Measurements from ENCODE around the gene SLC49A3.
"Not testable (repeated sequence)": the region's sequence is repeated elsewhere in the genome, so short reads cannot be mapped to it uniquely, and the experiment has no call there.

The SLC49A3 gene

DNA sequence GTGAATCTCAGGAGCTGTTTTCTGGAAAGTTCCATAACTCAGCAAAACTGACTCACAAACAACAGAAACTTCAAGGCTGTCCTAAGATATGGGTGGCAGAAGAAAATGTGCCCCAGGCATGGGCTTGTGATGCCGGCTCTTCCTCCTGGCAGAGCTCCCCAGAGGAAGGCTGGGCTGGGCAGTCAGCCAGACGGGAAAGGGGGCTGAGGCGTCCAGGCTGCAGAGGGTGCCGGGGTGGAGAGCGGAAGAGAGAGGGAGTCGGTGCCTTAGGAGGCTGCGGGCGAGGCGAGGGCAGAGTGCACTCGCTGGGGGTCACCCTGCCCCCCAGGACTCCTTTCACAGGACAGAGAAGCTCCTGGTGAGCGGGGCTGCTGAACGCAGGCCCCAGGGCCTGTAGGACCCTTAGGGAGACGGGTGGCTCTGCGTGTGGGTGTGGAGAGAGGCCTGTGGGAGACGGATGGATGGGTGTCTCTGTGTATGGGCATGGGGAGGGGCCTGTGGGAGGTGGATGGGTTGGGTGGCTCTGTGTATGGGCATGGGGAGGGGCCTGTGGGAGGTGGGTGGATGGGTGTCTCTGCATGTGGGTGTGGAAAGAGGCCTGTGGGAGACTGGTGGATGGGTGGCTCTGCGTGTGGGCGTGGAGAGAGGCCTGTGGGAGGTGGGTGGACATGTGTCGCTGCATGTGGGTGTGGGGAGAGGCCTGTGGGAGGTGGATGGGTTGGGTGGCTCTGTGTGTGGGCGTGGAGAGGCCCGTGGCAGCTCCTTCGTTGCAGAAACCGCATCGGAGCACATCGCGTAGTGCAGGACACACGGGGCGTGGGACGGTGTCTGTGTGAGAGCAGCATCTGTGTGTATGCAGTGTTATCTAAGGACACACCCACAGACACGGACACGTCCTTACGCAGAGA is 32.6 kb upstream of the SLC49A3 start:
- no peak for DNase-seq

DNA sequence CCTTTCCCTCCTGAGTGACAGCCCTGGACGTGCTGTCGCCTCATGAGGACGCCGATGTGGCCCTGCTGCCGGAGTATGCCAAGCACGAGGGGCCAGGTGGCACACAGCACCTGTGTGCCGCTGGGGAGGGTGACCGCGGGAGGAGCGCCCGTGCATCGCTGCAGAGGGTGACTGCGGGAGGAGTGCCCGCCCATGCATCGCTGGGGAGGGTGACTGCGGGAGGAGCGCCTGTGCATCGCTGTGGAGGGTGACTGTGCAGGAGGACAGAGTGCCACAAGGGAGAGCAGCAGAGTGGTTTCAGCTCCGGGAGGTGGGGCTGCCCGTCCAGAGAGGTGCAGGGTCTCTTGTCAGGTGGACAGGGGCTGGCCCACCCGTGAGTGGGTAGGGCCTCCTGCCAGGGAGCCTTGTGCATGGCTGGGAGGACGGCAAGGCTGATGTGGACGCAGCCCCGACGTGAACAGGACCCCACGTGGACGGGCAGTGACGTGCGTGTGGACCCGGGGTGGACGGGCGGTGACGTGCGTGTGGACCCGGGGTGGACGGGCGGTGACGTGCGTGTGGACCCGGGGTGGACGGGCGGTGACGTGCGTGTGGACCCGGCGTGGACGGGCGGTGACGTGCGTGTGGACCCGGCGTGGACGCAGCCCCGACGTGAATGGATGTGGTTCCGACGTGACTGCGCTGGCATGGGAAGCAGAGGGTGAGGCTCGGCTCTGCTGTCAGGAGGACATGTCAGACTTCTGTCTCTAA is 31.3 kb upstream of the SLC49A3 start:
- no peak for DNase-seq

DNA sequence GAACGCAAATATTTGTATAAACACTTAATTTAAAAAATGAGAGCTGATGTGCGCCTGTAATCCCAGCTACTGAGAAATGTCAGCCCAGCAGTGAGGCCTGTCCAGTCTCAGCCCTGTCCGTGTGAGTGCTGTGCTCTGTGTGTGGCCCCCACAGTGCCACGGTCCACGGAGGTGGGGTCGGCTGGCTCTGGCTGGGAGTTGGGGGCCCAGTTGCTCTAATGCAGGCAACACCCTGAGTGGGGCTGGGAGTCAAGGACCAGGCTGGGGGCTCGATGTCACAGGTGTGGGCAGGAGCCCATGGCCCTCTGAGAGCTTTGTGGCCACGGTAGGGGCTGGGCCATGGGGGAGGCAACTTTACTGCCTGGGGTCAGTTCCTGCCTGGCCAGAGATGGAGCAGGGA is 29.5 kb upstream of the SLC49A3 start:
- DNase-seq = no peak

DNA sequence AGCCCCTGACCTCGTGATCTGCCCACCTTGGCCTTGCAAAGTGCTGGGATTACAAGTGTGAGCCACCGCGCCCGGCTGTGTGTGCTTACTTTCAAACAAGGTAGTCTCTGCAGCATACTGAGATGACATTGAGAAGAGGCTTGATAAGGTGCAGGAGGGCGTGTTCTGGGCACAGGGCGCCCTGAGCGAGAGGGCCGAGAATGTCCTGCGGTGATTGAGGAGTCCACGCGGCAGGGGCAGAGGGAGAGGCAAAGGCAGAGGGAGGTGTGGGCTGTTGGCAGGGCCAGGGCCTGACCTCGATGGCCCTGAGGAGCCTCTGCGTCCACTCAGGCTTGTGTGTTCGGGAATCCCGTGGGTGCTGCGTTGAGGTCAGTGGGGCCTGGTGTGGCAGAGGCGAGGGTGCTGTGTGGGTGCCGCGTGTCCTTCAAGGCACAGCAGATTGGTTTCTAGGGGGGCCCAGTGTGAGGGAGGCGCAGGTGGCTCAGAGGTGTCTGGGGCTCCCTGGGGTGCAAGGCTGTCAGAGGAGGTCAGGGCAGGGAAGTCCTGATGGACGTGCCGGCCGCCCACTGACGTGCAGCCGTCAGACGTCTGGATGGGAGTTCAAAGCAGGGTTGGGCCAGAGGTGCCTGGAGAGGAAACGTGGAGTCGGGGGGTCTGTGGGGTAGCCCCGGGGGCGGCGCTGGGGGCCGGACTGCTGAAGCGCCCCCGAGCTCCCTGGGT is 28.8 kb upstream of the SLC49A3 start:
- no peak for DNase-seq

DNA sequence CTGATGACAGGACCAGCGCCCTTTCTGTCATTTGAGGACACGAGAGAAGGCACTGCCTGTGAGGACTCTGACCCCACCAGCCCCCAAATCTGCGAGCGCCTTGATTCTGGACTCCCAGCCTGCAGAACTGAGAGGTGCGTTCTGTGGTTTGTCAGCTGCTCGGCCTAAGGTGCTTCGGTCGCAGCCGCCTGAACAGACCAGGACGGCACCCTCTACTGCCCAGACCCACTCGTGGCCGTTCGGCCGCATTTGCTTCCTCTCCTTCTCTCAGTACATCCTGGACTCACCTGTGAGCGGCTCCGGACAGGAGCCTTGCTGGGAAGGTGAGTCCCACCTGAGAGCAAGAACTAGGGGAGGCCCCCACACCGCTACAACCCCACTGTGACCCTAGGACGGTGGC is 25.1 kb upstream of the SLC49A3 start:
- no peak for DNase-seq

DNA sequence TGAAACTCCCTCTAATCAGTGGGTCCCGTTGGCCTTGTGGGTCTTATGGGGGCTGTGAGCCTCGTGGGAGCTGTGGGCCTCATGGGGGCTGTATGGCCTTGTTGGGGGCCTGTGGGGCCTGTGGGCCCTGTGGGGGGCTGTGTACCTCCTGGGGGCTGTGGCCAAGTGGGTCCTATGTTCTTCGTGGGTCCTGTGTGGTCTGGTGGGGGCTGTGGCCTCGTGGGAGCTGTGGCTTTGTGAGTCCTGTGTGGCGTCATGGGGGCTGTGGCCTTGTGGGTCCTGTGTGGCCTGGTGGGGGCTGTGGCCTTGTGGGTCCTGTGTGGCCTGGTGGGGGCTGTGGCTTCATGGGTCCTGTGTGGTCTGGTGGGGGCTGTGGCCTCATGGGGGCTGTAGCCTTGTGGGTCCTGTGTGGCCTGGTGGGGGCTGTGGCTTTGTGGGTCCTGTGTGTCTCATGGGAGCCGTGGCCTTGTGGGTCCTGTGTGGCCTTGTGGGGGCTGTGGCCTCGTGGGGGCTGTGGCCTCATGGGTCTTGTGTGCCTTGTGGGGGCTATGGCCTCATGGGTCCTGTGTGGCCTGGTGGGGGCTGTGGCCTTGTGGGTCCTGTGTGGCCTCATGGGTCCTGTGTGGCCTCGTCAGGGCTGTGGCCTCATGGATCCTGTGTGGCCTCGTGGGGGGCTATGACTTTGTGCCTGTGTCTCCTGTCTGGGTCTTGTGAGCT is 24.1 kb upstream of the SLC49A3 start:
- no peak for DNase-seq

DNA sequence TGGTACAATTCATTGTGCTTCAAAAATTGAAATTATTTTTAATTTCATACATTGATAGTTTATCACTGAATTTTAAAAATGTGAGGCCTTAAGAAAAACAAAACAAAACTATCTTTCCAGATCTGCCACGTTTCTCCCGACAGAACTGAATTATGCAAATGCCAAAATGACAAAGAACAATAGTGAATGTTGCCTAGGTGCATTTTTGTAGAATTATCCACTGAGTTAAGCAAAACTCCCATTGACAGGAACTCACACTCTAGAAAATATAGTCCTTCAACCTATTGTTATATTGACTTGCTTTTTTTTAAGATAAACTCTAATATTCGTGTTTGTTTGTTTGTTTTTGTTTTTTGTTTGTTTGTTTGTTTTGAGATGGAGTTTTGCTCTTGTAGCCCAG is 23.1 kb upstream of the SLC49A3 start:
- no peak for DNase-seq

DNA sequence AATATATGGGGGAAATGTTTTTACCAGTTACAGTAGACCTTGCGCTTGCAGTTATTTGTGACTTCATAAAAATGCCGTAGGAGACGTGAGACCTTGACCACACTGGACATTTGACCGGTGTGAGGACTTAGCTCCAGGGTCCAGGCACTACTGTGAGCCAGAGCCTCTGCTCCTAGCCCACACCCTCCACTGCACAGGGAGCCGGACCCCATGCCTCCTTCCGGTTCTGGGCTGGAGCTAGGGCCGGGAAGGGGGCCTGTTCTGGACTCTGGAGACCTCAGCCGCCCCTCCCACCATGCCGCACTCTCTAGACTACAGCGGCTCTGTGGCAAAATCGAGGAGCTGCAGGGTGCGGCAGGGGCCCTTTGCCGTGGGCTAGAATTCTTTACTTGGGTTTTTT is 22.0 kb upstream of the SLC49A3 start:
- no peak for DNase-seq

DNA sequence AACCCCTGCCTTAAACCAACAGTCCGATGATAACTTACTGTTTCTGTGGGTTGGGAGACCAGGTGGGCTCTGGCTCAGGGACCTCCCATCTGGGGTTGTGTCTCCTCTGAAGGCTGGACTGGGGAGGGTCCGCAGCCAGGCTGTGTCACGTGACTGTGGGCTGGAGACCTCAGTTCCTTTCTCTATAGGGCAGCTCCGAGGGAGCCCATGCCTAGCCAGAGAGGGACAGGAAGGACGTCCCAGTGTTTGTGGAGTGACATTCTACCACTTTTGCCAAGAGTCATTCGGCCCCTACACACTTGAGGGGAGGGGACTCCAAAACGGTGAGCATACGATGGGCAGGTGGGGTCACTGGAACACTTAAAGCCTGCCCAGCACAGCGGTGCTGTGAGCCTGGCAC is 21.2 kb upstream of the SLC49A3 start:
- DNase-seq = no peak

DNA sequence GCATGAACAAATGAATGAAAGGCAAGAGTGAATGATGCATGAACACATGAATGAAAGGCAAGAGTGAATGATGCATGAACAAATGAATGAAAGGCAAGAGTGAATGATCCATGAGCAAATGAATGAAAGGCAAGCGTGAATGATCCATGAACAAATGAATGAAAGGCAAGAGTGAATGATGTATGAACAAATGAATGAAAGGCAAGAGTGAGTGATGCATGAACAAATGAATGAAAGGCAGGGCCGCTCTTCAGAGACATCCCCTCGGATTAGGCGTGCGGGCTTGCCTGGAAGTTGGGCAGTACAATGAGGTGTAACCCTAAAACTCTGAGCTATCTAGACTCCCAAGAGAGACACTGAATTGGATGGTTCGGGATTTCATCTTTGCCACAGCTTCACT is 20.4 kb upstream of the SLC49A3 start:
- no peak for DNase-seq

DNA sequence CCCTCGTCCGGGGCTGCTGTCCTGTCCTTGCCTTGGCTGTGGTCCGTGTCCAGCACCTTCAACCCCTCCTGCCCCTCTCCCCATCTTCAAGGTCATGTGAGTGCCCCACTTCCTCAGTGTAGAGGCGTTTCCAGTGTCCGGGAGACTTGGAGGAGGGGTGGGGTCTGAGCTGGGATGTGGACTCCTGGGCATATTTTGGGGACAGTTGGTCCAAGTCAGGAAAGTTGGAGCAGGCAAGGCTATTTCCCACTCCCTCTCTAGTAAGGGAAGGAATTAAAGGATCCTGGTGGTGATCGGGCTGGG is 19.6 kb upstream of the SLC49A3 start:
- no peak for DNase-seq

DNA sequence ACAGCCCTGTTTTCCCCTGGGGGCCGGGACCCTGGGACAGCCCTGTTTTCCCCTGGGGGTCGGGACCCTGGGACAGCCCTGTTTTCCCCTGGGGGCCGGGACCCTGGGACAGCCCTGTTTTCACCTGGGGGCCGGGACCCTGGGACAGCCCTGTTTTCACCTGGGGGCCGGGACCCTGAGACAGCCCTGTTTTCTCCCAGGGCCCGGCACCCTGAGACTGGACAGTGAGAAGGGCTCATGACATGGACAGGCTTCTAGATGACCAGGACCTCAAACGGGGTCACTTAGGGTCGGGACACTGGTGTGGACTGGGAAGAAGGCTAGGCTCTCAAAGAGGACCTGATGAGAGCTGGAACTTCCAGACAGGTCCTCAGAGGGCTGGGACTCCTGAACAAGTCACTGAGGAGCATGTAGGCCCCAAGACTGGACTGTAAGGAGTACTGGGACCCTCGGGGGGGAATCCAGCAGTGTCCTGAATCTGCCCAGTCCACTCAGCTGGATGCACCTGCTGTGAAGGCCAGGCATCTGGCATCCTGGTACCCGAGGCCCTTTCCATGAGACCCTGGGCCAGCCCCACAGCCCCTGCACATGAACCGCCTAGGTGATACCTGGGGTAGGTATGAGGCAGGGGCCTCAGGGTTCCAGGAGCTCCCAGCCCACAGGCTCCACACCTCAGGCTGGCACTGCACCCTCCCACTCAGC is 19.1 kb upstream of the SLC49A3 start:
- no peak for DNase-seq

DNA sequence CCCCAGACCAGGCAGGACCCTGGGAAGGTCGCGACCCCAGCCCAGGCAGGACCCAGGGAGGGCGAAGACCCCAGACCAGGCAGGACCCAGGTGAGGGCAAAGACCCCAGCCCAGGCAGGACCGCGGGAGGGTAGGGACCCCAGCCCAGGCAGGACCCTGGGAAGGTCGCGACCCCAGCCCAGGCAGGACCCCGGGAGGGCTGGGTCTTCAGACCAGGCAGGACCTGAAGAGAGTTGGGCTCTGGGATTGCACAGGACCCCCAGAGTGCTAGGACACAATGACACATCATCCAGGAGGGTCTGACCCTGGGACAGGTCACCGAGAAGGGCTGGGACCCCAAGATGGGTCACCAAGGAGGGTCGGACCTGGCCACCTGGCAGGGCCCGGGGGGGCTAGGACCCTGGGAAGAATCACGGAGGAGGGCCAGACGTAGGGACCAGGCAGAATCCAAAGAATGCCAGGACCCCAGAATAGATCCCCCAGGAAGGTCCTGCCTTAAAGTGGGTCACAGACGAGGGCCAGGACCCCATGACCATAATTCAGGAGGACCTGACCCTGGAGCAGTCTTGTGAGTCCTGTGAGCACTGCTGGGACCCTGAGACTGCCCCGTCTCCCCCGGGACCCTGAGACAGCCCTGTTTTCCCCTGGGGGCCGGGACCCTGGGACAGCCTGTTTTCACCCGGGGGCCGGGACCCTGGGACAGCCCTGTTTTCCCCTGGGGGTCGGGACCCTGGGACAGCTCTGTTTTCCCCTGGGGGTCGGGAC is 18.1 kb upstream of the SLC49A3 start:
- DNase-seq = no peak

DNA sequence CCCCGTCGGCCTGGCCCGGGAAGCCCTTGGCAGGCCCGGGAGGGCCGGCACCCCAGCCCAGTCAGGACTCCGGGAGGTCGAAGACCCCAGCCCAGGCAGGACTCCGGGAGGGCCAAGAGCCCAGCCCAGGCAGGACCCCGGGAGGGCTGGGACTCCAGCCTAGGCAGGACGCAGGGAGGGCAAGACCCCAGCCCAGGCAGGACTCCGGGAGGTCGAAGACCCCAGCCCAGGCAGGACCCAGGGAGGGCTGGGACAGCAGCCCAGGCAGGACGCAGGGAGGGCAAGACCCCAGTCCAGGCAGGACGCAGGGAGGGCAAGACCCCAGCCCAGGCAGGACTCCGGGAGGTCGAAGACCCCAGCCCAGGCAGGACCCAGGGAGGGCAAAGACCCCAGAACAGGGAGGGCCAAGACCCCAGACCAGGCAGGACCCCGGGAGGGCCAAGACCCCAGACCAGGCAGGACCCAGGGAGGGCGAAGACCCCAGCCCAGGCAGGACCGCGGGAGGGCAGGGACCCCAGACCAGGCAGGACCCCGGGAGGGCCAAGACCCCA is 17.2 kb upstream of the SLC49A3 start:
- DNase-seq = not testable (repeated sequence)

DNA sequence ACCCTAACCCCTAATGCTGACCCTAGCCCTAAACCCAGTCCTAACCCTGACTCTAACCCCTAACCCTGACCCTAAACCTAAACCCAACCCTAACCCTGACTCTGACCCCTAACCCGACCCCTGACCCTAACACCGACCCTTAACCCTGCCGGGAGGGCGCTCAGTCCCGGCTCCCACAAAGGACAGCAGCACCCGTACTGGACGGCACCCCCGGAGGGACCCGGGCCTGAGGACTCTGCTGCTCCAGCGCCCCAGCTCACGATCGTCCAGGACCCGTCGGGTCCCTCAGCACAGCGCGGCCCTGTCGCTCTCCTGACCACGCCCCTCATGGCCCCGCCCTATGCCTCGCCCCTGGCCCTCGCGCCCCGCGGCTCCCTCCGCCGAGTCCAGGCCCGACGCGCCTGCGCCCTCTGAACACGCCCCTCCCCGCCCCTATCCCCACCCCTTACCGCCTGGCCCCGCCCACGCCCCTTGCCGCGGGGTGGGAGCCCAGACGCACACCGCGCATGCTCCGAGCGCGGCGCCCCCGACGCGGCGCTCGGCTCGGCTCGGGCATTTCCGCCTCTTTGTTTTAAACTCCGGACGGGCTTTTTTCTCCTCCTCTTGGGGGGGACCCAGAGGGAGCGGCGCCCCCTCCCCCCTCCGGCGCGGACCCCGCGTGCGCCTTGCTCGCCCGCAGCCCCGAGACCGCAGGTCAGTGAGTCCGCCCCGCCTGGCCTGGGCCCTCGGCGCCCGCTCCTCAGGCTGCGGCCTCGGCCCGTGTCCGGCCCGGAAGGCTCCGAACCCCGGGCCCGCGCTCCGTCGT is 16.5 kb upstream of the SLC49A3 start, which contains the start of gene PCGF3:
Gene PCGF3, plus strand, starts transcription at position 555 of the 805 bp plus-strand sequence. CDS start 27,849 bp downstream, outside the sequence.
- DNase-seq = peak; percentile 95

DNA sequence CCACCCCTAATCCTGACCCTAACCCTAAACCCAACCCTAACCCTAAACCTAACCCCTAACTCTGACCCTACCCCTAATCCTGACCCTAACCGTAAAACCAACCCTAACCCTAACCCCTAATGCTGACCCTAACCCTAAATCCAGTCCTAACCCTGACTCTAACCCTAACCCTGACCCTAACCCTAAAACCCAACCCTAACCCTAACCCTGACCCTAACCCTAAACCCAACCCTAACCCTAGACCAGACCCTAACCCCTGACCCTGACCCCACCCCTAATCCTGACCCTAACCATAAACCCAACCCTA is 16.0 kb upstream of the SLC49A3 start:
- DNase-seq = no peak

DNA sequence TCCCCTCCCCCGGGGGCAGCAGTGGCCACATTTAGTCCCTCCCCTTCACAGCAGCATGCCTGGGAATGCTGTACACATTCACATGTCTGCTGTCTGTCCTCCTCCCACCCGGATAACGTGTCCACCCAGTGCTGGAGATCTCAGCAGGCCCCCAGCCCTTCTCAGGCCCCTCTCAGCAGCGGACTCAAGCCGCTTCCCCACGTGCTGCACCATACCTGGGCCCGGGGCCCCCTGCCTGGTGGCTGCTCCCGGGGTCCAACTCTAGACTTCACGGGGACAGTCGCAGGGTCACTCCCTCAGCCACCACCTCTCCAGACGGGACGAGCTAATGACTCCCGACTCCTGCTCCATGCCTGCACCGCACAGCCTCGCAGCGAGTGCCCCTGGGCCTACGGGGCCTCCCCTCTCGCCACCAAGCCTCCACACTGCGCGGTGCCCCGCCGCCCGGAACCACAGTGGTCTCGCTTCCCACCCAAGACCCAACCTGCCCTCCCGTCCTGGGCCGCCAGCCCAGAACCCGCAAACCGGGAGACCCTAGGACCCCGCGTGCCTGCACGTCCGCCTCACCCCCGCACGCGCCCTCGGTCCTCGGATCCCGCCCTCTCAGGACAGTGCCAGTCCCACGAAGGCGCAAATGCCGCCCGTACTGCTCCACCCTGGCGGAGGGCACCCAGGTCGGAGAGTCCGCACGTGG is 15.4 kb upstream of the SLC49A3 start:
- DNase-seq = no peak

DNA sequence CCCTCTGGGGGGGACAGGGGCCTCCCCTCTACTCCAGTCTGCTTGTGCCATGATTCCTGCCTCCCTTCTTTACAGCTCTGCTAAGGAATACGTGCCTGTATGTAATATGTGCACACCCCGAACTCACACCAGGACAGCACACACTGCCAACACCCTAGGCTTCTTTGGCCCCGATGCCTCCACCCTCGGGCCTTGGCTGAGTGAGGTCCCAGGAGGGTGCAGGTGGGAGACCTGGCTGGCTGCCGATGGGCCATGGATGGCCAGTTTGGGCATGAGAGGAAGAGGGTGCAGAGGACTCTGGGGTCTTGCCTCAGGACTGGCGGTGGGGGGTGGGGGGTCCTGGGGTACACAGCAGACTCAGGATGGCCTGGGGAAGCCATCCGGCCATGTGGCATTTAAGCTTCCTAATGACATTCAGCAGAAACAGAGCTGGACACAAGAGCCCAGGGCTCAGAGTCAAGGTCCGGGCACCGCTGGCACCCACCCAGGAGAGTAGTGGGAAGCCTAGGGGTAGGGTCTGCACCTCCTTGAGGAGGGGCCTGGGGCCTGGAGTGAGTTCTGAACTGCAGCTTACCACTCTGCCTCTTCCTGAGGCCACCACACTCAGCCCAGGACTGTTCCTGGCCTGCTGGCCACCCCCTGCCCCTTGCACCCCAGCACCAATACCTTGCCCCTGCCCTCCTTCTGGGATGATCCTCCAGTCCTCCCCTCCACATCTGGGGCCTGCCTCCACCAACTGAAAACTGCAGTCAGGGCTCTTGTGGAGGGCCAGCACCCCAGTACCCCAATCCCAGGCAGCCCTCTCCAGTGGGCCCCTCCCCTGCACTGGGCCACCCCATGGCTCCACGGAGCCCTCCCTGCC is 14.6 kb upstream of the SLC49A3 start:
- DNase-seq = no peak

DNA sequence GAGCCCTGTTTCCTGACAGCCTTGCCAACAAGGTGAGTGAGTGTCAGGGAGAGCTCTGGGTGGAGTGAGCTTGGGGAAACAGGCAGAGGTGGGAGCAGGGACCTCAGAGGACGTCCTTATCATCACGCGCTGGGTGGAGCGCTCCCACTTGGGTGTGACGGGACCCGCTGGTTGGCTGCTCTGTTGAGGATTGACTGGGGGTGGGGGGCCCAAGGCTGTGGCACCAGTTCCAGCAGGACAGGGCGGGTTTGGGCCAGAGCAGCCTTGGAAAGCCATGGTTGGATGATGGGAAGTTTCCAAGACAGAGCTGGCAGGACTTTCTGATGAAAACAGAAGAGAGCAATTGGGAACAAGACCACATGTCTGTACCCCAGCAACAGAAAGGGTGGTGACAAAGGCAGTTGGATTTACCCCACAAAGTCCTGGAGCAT is 13.7 kb upstream of the SLC49A3 start:
- DNase-seq = no peak
